Activated CD8-positive, alpha-beta memory T cell treated with anti-CD3 and anti-CD28 coated beads for 4 hours (primary cell): ENCODE measurements around the gene MPPED1.

Source experiments
- DNase-seq, 2 donors: peaks; one replicate each; pipeline ENCODE4 v3.0.0-alpha.2; 2020; ENCODE audit warnings: low read depth in 2 of 2

Gene MPPED1

GRCh38 chr22:43520632-43521039 lies 108.8 kb downstream of the MPPED1 start:
- no peak for DNase-seq

- DNase-seq = no peak
Observed at GRCh38 chr22:43521716-43522115, 109.9 kb downstream of the MPPED1 start.

GRCh38 chr22:43526117-43526655 lies 114.4 kb downstream of the MPPED1 start:
- DNase-seq = no peak

- no peak for DNase-seq
Observed at GRCh38 chr22:43526946-43527345, 115.1 kb downstream of the MPPED1 start.

GRCh38 chr22:43528601-43529360 lies 117.0 kb downstream of the MPPED1 start:
- DNase-seq = no peak

- DNase-seq = no peak
Observed at GRCh38 chr22:43529461-43529860, 117.6 kb downstream of the MPPED1 start.

- DNase-seq = no peak
Observed at GRCh38 chr22:43529934-43530333, 118.1 kb downstream of the MPPED1 start.

GRCh38 chr22:43530349-43531201 lies 118.8 kb downstream of the MPPED1 start:
- DNase-seq = no peak

- DNase-seq = no peak
Observed at GRCh38 chr22:43531651-43532050, 119.8 kb downstream of the MPPED1 start.

GRCh38 chr22:43532301-43533155 lies 120.7 kb downstream of the MPPED1 start:
- DNase-seq = no peak

GRCh38 chr22:43533156-43533530 lies 121.3 kb downstream of the MPPED1 start:
- DNase-seq = no peak

- DNase-seq = no peak
Observed at GRCh38 chr22:43533656-43534428, 122.0 kb downstream of the MPPED1 start.

GRCh38 chr22:43534916-43535315 lies 123.1 kb downstream of the MPPED1 start:
- no peak for DNase-seq

- no peak for DNase-seq
Observed at GRCh38 chr22:43535336-43535735, 123.5 kb downstream of the MPPED1 start.

GRCh38 chr22:43535741-43536140 lies 123.9 kb downstream of the MPPED1 start:
- DNase-seq = no peak

- no peak for DNase-seq
Observed at GRCh38 chr22:43537019-43537585, 125.3 kb downstream of the MPPED1 start.

GRCh38 chr22:43539572-43540528 lies 128.0 kb downstream of the MPPED1 start:
- DNase-seq = no peak

GRCh38 chr22:43540529-43540923 lies 128.7 kb downstream of the MPPED1 start:
- no peak for DNase-seq

GRCh38 chr22:43541022-43541421 lies 129.2 kb downstream of the MPPED1 start:
- DNase-seq = no peak
